Nephron progenitor cell (in vitro differentiated cells): Measurements from ENCODE around the gene PTPN9.
"Not testable (repeated sequence)": the region's sequence is repeated elsewhere in the genome, so short reads cannot be mapped to it uniquely, and the experiment has no call there.

Source experiments
- DNase-seq: peaks from one replicate; pipeline ENCODE4 v3.0.0; 2021
- H3K27ac Mint-ChIP-seq: 2 replicates; pipeline ENCODE4 v1.8.0; 2021; ENCODE audit warnings: mild to moderate bottlenecking, moderate library complexity, mixed read lengths
- H3K27me3 Mint-ChIP-seq: 2 replicates; pipeline ENCODE4 v1.8.0; 2021; ENCODE audit warnings: mild to moderate bottlenecking, low read depth, mixed read lengths; ENCODE audit not compliant: poor library complexity
- H3K36me3 Mint-ChIP-seq: 2 replicates; pipeline ENCODE4 v1.8.0; 2021; ENCODE audit warnings: low read depth, mixed read lengths
- H3K4me1 Mint-ChIP-seq: 2 replicates; pipeline ENCODE4 v1.8.0; 2021; ENCODE audit warnings: mixed read lengths
- H3K4me3 Mint-ChIP-seq: 2 replicates; pipeline ENCODE4 v1.8.0; 2021; ENCODE audit warnings: mild to moderate bottlenecking, moderate library complexity, mixed read lengths
- H3K9me3 Mint-ChIP-seq: 2 replicates; pipeline ENCODE4 v1.8.0; 2021; ENCODE audit warnings: mild to moderate bottlenecking, moderate library complexity, mixed read lengths
- TF ChIP-seq, protein P1 (sequence below): fragments of 200-600 bp; sonication (generic); IDR thresholded peaks from 2 replicates; pipeline ENCODE4 v1.5.0; 2021; ENCODE audit warnings: antibody characterized with exemption

Gene PTPN9

DNA sequence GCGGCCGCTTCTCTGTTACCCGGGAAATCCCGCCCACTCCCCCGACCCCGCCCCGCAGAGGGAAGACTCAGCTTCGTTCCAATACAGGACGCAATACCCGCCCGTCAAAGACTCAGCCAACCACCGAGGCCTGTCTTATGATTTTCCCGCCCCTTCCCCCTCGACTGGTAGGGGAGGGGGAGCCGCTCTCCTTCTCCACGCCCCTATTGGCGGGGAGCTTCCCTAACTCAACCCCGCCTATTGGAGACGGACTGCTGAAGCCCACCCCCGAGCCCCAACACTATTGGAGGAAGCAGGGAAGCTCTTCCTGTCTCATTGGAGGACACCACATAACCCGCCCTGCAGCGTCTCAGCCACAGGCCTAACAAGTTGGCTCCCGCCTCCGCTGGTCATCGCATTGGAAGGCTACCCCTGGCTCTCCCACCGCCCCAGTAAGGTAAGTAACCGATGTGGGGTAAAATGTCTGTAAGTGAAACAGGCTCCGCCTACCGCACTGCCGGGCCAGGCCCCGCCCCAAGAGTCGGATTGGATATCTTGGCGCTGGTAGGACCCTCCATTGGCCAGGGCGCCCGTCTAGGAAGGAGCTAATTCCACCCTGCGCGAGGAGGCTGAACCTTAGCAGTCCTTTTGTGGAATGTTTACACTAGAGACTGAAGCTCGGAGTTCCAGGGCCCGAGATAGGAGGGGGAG, 127.3 kb downstream of the PTPN9 start, which contains the start of gene SIN3A:
SIN3A (minus strand) TSS at position 17 of the 690 bp plus-strand sequence. CDS start 21,315 bp downstream, outside the sequence.
- Mint-ChIP-seq H3K9me3 (no peaks in the 10 kb centered on the region), H3K27me3 (peaks cover 3% of the 10 kb centered on the region), H3K36me3 (peaks cover 10% of the 10 kb centered on the region), H3K4me3 (peak within 1 kb of the TSS; percentile 97), H3K4me1 (peaks cover 60% of the 10 kb centered on the region), H3K27ac (peak within 1 kb of the TSS; percentile 100)
- TF ChIP-seq, protein P1, sequence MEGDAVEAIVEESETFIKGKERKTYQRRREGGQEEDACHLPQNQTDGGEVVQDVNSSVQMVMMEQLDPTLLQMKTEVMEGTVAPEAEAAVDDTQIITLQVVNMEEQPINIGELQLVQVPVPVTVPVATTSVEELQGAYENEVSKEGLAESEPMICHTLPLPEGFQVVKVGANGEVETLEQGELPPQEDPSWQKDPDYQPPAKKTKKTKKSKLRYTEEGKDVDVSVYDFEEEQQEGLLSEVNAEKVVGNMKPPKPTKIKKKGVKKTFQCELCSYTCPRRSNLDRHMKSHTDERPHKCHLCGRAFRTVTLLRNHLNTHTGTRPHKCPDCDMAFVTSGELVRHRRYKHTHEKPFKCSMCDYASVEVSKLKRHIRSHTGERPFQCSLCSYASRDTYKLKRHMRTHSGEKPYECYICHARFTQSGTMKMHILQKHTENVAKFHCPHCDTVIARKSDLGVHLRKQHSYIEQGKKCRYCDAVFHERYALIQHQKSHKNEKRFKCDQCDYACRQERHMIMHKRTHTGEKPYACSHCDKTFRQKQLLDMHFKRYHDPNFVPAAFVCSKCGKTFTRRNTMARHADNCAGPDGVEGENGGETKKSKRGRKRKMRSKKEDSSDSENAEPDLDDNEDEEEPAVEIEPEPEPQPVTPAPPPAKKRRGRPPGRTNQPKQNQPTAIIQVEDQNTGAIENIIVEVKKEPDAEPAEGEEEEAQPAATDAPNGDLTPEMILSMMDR = no peak
- peak; percentile 99 for DNase-seq

GRCh38 chr15:75451202-75451673, 127.9 kb downstream of the PTPN9 start:
- TF ChIP-seq, protein P1 = no peak
- Mint-ChIP-seq H3K4me3 (peak overlapping the region; percentile 93), H3K4me1 (peaks cover 57% of the 10 kb centered on the region), H3K27ac (peak overlapping the region; percentile 96), H3K36me3 (peaks cover 12% of the 10 kb centered on the region), H3K27me3 (peaks cover 3% of the 10 kb centered on the region), H3K9me3 (no peaks in the 10 kb centered on the region)
- no peak for DNase-seq

DNA sequence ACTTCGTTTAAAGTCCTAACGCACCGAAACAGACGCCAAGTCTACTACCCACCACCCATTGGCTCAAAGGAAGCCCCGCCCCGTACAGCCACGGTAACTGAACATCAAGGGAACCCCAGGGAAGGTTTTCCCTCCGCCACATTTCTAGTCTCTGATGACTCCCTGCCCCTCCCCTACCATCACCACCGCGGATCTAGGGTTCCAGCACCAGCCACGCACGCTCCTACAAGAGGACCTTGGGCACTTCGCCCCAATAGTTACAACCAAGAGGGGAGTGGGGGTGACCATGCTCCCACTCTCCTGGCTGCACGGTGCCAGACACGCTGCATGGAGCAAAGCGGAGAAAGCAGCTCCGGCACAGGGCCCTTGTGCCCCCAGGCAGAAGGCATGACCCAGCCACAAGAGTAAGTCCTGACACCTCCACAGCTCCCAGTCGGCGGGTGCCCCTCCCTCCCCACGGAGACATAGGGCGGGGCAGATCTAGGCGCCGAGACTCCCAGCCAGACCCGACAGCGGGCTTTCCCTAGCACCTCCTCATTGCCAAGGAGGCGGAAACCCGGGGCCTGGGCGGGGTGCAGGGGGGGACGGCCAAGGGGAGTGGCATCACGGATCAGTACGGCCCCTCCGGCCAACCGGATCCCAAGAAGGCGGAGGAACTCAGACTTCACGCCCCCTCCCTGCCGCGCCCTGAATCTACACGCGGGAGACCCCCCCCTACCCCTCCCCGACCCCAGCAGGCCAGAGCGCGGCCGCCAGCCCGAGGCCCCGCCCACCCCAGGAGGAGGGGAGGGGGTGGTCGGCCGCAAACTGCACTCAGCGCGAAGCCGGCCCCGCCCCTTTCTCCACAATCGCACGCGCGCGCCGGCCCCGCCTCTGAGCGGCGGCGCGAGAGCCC, 128.6 kb downstream of the PTPN9 start:
- peak; percentile 98 for DNase-seq
- H3K9me3 Mint-ChIP-seq = no peaks in the 10 kb centered on the region
- peak overlapping the region; percentile 97 for H3K4me3 Mint-ChIP-seq
- TF ChIP-seq, protein P1 = no peak
- peaks cover 3% of the 10 kb centered on the region for H3K27me3 Mint-ChIP-seq
- peaks cover 61% of the 10 kb centered on the region for H3K4me1 Mint-ChIP-seq
- H3K27ac Mint-ChIP-seq = peak overlapping the region; percentile 100
- peaks cover 19% of the 10 kb centered on the region for H3K36me3 Mint-ChIP-seq

DNA sequence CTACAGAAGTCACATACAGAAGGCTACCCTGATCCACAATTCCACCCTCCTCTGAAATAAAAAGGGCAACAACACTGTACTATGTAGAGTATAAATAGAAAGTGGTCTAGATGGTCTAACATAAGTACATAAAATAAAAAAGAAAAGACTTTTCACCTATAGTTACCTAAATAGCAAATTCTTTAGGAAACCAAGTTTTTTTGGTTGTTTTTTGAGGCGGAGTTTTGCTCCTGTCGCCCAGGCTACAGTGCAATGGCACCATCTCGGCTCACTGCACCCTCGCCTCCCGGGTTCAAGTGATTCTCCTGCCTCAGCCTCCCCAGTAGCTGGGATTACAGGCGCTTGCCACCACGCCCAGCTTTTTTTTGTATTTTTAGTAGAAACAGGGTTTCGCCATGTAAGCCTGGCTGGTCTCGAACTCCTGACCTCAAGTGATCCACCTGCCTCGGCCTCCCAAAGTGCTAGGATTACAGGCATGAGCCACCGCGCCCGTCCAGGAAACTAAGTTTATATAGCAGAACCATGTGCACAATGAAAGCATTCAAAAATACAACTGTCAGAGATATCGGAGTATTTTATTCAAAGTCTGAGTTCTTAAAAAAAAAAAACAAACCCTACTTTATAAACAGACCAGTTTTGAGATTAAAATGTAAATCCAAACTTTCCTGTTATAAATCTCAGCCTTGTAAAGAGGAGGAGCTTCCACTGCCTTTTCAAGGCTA, 129.4 kb downstream of the PTPN9 start:
- TF ChIP-seq, protein P1 = no peak
- peak overlapping the region; percentile 97 for H3K4me3 Mint-ChIP-seq
- H3K27me3 Mint-ChIP-seq = peaks cover 3% of the 10 kb centered on the region
- H3K36me3 Mint-ChIP-seq = peaks cover 19% of the 10 kb centered on the region
- peaks cover 61% of the 10 kb centered on the region for H3K4me1 Mint-ChIP-seq
- peak overlapping the region; percentile 100 for H3K27ac Mint-ChIP-seq
- H3K9me3 Mint-ChIP-seq = no peaks in the 10 kb centered on the region
- no peak for DNase-seq

GRCh38 chr15:75448171-75448570, 130.9 kb downstream of the PTPN9 start:
- H3K36me3 Mint-ChIP-seq = peaks cover 32% of the 10 kb centered on the region
- H3K4me3 Mint-ChIP-seq, DNase-seq, H3K27me3 Mint-ChIP-seq, H3K9me3 Mint-ChIP-seq, H3K27ac Mint-ChIP-seq: not testable (repeated sequence)
- H3K4me1 Mint-ChIP-seq = peaks cover 54% of the 10 kb centered on the region

GRCh38 chr15:75446151-75446550, 133.0 kb downstream of the PTPN9 start:
- H3K9me3 Mint-ChIP-seq = no peaks in the 10 kb centered on the region
- H3K27me3 Mint-ChIP-seq = no peaks in the 10 kb centered on the region
- no peak overlapping the region for H3K4me3 Mint-ChIP-seq
- peak overlapping the region; percentile 96 for H3K27ac Mint-ChIP-seq
- H3K36me3 Mint-ChIP-seq = peaks cover 48% of the 10 kb centered on the region
- peaks cover 43% of the 10 kb centered on the region for H3K4me1 Mint-ChIP-seq
- TF ChIP-seq, protein P1 = no peak
- no peak for DNase-seq

- DNase-seq, H3K27ac Mint-ChIP-seq, H3K4me3 Mint-ChIP-seq, H3K9me3 Mint-ChIP-seq, H3K27me3 Mint-ChIP-seq: not testable (repeated sequence)
- Mint-ChIP-seq H3K36me3 (peaks cover 52% of the 10 kb centered on the region), H3K4me1 (peaks cover 40% of the 10 kb centered on the region)
Measured at GRCh38 chr15:75445324-75445723, 133.8 kb downstream of the PTPN9 start.

GRCh38 chr15:75443972-75444453, 135.1 kb downstream of the PTPN9 start:
- H3K36me3 Mint-ChIP-seq = peaks cover 62% of the 10 kb centered on the region
- not testable (repeated sequence) for H3K27ac Mint-ChIP-seq, H3K27me3 Mint-ChIP-seq, H3K4me3 Mint-ChIP-seq, DNase-seq, H3K9me3 Mint-ChIP-seq
- H3K4me1 Mint-ChIP-seq = peaks cover 29% of the 10 kb centered on the region
